Glutamatergic neuron (in vitro differentiated cells): ENCODE measurements around the gene MSH2. TPM values are rescaled to one million over a fixed set of nuclear protein-coding genes. Genes with fewer than 3 reads are reported as not detected.

Experiments
- DNase-seq: peaks from one replicate; pipeline ENCODE4 v3.0.0; 2022
- H3K27ac Mint-ChIP-seq: one replicate; pipeline ENCODE4 v1.8.0; 2020; ENCODE audit warnings: mild to moderate bottlenecking, mixed read lengths, inconsistent platforms; ENCODE audit not compliant: unreplicated experiment
- H3K27me3 Mint-ChIP-seq: one replicate; pipeline ENCODE4 v1.8.0; 2020; ENCODE audit warnings: mild to moderate bottlenecking, moderate library complexity, mixed read lengths, inconsistent platforms; ENCODE audit not compliant: unreplicated experiment
- H3K36me3 Mint-ChIP-seq: one replicate; pipeline ENCODE4 v1.8.0; 2020; ENCODE audit warnings: mild to moderate bottlenecking, mixed read lengths, inconsistent platforms; ENCODE audit not compliant: unreplicated experiment
- H3K4me1 Mint-ChIP-seq: one replicate; pipeline ENCODE4 v1.8.0; 2020; ENCODE audit warnings: mild to moderate bottlenecking, low read depth, mixed read lengths, inconsistent platforms; ENCODE audit not compliant: unreplicated experiment
- H3K4me3 Mint-ChIP-seq: one replicate; pipeline ENCODE4 v1.8.0; 2020; ENCODE audit warnings: mild to moderate bottlenecking, mixed read lengths, inconsistent platforms; ENCODE audit not compliant: unreplicated experiment
- H3K9me3 Mint-ChIP-seq: one replicate; pipeline ENCODE4 v1.8.0; 2020; ENCODE audit warnings: mild to moderate bottlenecking, moderate library complexity, mixed read lengths, inconsistent platforms; ENCODE audit not compliant: unreplicated experiment
- CTCF ChIP-seq: fragments of 200-600 bp; sonication (generic); IDR thresholded peaks from one replicate; pipeline ENCODE4 v1.5.0; 2021; ENCODE audit not compliant: partially characterized antibody, unreplicated experiment
- total RNA-seq: library from RNA; stranded (reverse); fragmentation: NEBNext Ultra II Directional; extraction: Animal tissue kit (Norgen Biotek cat#: 25700); gene quantifications from one replicate; pipeline ENCODE4 v1.2.1, GENCODE V29; 2021; ENCODE audit not compliant: unreplicated experiment

The MSH2 gene
- total RNA-seq, 1 donor from 2014 or later = 27.9 TPM

DNA sequence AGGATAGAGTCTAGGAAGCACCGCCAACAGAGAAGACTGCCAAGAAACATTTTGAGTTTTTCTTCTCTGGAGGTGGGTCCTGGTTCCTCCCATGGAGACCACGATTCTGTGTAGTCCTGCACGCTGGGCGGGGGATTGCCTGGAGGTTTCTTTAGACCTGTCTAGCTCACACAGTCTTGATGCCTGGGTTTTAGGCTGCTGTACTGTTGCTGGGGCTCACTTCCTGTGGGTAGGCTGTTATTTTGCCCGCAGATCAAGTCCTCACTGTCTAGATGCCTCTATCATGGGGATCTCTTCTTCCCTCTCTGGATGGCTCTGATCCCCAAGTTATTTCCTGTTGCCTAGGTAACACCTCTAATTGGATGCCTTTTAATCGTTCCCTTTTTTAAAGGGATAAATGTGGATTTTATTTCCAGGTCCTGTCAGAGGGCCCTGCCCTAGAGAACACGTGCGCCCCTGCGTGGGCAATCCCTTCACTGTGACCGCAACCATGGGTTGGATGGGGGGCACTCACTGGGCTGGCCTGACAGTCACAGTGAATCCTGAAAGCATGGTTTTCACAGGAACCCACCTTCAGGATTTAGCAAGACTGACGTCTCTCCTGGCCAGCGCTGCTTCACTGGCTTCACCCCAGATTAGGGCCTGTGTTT, 115.7 kb downstream of the MSH2 start:
- Mint-ChIP-seq H3K27me3 (peaks cover 3% of the 10 kb centered on the region), H3K9me3 (peaks cover 5% of the 10 kb centered on the region), H3K36me3 (peaks cover 5% of the 10 kb centered on the region), H3K27ac (no peak overlapping the region), H3K4me3 (no peak overlapping the region), H3K4me1 (peaks cover 13% of the 10 kb centered on the region)
- no peak for TF ChIP-seq CTCF
- no peak for DNase-seq

DNA sequence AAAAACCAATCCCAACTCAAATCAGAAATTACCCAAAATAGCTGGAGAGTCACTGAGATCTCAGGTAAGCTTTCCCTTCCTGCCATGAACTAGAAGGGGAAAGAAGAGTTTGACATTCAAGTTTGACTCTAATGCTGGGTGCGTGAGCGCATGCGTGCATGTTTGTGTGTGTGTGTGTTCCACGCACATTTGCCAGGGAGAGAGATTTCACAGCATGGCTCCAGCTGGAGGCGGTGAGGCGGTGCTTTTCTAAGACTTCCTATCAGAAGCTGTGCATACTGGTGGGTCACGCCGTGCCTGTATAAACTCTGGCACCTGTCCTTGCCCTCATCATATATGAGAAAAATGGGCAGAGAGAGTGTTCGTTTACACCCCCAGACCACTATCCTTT, 116.2 kb downstream of the MSH2 start:
- Mint-ChIP-seq H3K27me3 (peaks cover 3% of the 10 kb centered on the region), H3K36me3 (no peaks in the 10 kb centered on the region), H3K4me1 (peaks cover 13% of the 10 kb centered on the region), H3K27ac (peak overlapping the region; percentile 4), H3K9me3 (peaks cover 5% of the 10 kb centered on the region), H3K4me3 (peak overlapping the region; percentile 18)
- DNase-seq = no peak
- TF ChIP-seq CTCF = no peak

DNA sequence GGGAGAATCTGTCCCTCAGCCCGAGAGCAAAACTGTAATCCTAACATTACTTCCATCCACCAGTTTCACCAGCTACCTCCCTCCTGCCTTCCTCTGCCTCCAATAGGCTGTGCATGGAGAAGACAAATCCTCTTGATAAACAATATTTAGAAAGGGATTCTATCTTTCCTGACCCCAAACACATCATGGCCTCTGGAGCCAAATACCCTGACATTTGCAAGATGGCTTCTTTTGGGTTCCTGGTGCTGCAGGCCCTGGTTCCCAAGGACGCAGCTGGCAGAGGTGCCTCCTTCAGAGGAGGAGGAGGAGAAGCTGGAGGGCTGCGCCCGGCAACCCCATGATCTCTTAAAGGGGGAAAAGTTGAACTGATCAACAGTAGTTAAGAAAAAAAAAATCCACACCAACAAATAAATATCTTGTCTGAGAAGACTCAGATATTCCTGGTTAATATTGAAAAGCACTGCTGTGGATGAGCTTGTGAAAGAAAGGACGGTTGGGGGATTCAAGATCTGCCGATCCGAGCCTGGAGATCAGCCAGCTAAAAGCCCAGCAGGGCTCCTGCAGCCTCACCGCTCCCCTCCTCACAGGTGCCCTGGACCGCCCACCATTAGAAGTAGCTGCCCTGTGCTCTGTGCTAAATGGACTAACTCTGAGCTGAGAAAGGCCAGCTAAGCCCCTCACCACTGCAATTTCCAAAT, 116.8 kb downstream of the MSH2 start:
- H3K36me3 Mint-ChIP-seq = no peaks in the 10 kb centered on the region
- H3K9me3 Mint-ChIP-seq = peaks cover 5% of the 10 kb centered on the region
- peak overlapping the region; percentile 72 for H3K27ac Mint-ChIP-seq
- peaks cover 3% of the 10 kb centered on the region for H3K27me3 Mint-ChIP-seq
- H3K4me1 Mint-ChIP-seq = peaks cover 13% of the 10 kb centered on the region
- TF ChIP-seq CTCF = no peak
- H3K4me3 Mint-ChIP-seq = peak overlapping the region; percentile 55
- no peak for DNase-seq

- no peak for TF ChIP-seq CTCF
- H3K4me3 Mint-ChIP-seq = peak overlapping the region; percentile 55
- H3K36me3 Mint-ChIP-seq = no peaks in the 10 kb centered on the region
- H3K4me1 Mint-ChIP-seq = peaks cover 13% of the 10 kb centered on the region
- peaks cover 3% of the 10 kb centered on the region for H3K27me3 Mint-ChIP-seq
- H3K27ac Mint-ChIP-seq = peak overlapping the region; percentile 72
- peaks cover 5% of the 10 kb centered on the region for H3K9me3 Mint-ChIP-seq
- DNase-seq = no peak
Measured at GRCh38 chr2:47520302-47520630, 117.3 kb downstream of the MSH2 start.
